Thymus (tissue), 14 donors: ENCODE measurements around the gene SEPTIN3. TPM values are rescaled to one million over a fixed set of nuclear protein-coding genes. Genes with fewer than 3 reads are reported as not detected.
A peak's percentile ranks its signal among the peaks of the same experiment; 100 is the strongest.

ENCODE experiments used
- DNase-seq, 9 donors: peaks; one replicate each; pipeline ENCODE4 v3.0.0-alpha.2; 2013; ENCODE audit warnings: low spot score in 9 of 9, low read depth in 6 of 9, missing footprints in 1 of 9
- H3K27ac ChIP-seq, 2 donors: one replicate each; pipeline ENCODE4 v1.5.1; 2013; ENCODE audit warnings: control low read depth in 1 of 2, low read depth in 1 of 2, low read length in 1 of 2, mild to moderate bottlenecking in 1 of 2, moderate library complexity in 1 of 2
- H3K27me3 ChIP-seq, 2 donors: one replicate each; pipeline ENCODE4 v1.5.1; 2013; ENCODE audit warnings: low read length in 1 of 2; ENCODE audit not compliant: control insufficient read depth in 2 of 2, insufficient read depth in 1 of 2
- H3K36me3 ChIP-seq, 2 donors: one replicate each; pipeline ENCODE4 v1.5.1; 2013; ENCODE audit warnings: low read length in 1 of 2, mild to moderate bottlenecking in 1 of 2, moderate library complexity in 1 of 2; ENCODE audit not compliant: control insufficient read depth in 2 of 2, insufficient read depth in 2 of 2
- H3K4me1 ChIP-seq, 2 donors: one replicate each; pipeline ENCODE4 v1.5.1; 2013; ENCODE audit warnings: low read length in 2 of 2; ENCODE audit not compliant: control insufficient read depth in 2 of 2, insufficient read depth in 2 of 2
- H3K4me3 ChIP-seq, 2 donors: one replicate each; pipeline ENCODE4 v1.5.1; 2013; ENCODE audit warnings: low read length in 2 of 2, control low read depth in 1 of 2, mild to moderate bottlenecking in 1 of 2
- H3K9me3 ChIP-seq, 2 donors: one replicate each; pipeline ENCODE4 v1.5.1; 2013; ENCODE audit warnings: low read length in 1 of 2, mild to moderate bottlenecking in 1 of 2; ENCODE audit not compliant: control insufficient read depth in 2 of 2, insufficient read depth in 1 of 2
- WGBS: extraction: QIAGEN DNeasy Blood & Tissue Kit; methylation state at CpG from one replicate; pipeline ENCODE4 v1.1.7; 2013; 5-methylcytosine and 5-hydroxymethylcytosine counted together
- long read RNA-seq, 10 donors: transcript quantifications; one replicate each; lab custom pipeline, GENCODE V29; 2026
- polyA plus RNA-seq: library from polyadenylated mRNA; stranded (reverse); fragments of 200-250 nt; gene quantifications from one replicate; pipeline ENCODE4 v1.2.3, GENCODE V29; 2013
- total RNA-seq: library from RNA; stranded (reverse); fragments of 120-200 nt; gene quantifications from one replicate; pipeline ENCODE4 v1.2.4, GENCODE V29; 2013
- donor health status: healthy.

SEPTIN3 gene, protein sequence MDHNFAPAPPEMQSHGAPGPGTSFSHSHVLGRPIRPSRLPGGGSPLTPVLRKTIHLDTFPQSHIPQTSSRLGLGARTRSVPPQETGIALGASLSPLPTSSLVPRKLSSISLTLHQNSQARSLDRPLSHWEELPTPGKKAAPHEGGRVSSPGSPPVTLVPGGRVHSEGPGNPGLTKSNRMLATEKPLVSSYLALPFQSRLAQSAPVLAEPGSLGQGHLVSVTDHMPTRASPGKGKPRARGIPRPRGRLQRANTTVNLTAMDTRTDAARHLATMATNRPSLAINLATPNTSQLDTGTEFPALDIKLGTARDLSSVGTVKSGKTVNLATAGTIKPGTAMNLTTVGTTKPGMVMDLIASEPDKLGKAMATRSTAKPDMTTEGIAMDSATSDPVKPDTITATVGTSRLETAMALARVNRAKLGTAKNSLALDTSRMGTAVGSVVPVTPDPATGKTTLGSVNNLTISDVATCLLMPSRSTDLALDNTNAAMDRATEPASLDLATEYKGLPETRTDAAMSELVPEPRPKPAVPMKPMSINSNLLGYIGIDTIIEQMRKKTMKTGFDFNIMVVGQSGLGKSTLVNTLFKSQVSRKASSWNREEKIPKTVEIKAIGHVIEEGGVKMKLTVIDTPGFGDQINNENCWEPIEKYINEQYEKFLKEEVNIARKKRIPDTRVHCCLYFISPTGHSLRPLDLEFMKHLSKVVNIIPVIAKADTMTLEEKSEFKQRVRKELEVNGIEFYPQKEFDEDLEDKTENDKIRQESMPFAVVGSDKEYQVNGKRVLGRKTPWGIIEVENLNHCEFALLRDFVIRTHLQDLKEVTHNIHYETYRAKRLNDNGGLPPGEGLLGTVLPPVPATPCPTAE
- 0.90 TPM for total RNA-seq
- polyA plus RNA-seq = 1.2 TPM
- long read RNA-seq, donor 1 = 0 reads
- long read RNA-seq, donor 2 = 0 reads
- long read RNA-seq, donor 3 = 0 reads
- long read RNA-seq, donor 4 = 0 reads
- long read RNA-seq, donor 5 = 0 reads
- long read RNA-seq, donor 6 = 0 reads
- long read RNA-seq, donor 7 = 0 reads
- long read RNA-seq, donor 8 = 0 reads
- long read RNA-seq, donor 9 = 0 reads
- long read RNA-seq, donor 10 = 0 reads

DNA sequence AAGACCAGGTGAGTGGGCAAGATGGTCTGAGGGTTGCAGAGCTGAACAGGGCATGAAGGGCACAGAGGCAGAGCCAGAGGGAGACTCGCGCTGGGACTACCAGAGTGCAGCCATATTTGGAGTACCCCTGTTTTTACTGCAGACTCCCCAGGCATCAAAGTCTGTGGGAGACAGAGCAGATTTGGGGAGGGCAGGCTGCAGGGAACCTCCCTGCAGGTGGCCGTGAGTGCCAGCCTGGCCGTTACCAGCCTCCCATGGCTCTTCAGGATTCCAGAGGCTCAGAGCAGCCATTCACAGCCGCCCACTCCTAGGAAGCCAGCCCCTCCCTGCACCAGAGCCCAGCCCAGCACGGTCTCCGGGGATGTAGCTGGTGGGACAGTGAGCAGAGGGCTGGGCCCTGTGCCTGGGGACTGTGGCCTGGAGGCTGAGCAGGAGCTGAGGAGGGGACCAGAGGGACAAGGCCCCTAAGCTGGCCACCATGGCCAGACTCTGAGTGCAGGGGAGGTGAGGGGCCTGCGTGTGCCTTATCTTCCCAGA, at the start of gene SEPTIN3:
SEPTIN3 (plus strand) TSS at position 334 of the 537 bp plus-strand sequence. CDS start 2,050 bp downstream, outside the sequence.
- H3K36me3 ChIP-seq = no peaks in the 10 kb centered on the region
- 96% methylated on average over 8 of the region's 8 CpGs for WGBS
- no peaks in the 10 kb centered on the region for H3K4me1 ChIP-seq
- H3K27me3 ChIP-seq = peaks cover 0 to 31% of the 10 kb centered on the region in 2 donors
- H3K4me3 ChIP-seq = no peak within 1 kb of the TSS
- H3K27ac ChIP-seq = no peak within 1 kb of the TSS
- H3K9me3 ChIP-seq = no peaks in the 10 kb centered on the region
- DNase-seq = no peak

- no peak overlapping the region for H3K27ac ChIP-seq
Observed at GRCh38 chr22:41920271-41920976, 48.8 kb upstream of the SEPTIN3 start.

GRCh38 chr22:41922328-41922727, 46.9 kb upstream of the SEPTIN3 start:
- H3K4me3 ChIP-seq = no peak overlapping the region
- H3K36me3 ChIP-seq = no peaks in the 10 kb centered on the region
- H3K9me3 ChIP-seq = peaks cover 0 to 9% of the 10 kb centered on the region in 2 donors
- no peak for DNase-seq
- no peak overlapping the region for H3K27ac ChIP-seq
- peaks cover 46 to 79% of the 10 kb centered on the region in 2 donors for H3K27me3 ChIP-seq
- WGBS = 62% methylated on average over 5 of the region's 5 CpGs
- H3K4me1 ChIP-seq = peaks cover 8 to 43% of the 10 kb centered on the region in 2 donors

More at GRCh38 chr22:41920271-41920976, 48.8 kb upstream of the SEPTIN3 start:
- Histone ChIP-seq H3K36me3 (no peaks in the 10 kb centered on the region), H3K27me3 (peaks cover 46 to 80% of the 10 kb centered on the region in 2 donors), H3K9me3 (peaks cover 0 to 9% of the 10 kb centered on the region in 2 donors), H3K4me1 (peaks cover 8 to 32% of the 10 kb centered on the region in 2 donors), H3K4me3 (peak overlapping the region in 1 of 2 donors; percentile 51)
- 53% methylated on average over 21 of the region's 21 CpGs for WGBS
- DNase-seq = no peak

GRCh38 chr22:41922940-41923594, 46.2 kb upstream of the SEPTIN3 start:
- 96% methylated on average over 4 of the region's 4 CpGs for WGBS
- peaks cover 0 to 7% of the 10 kb centered on the region in 2 donors for H3K9me3 ChIP-seq
- DNase-seq = no peak
- peaks cover 8 to 42% of the 10 kb centered on the region in 2 donors for H3K4me1 ChIP-seq
- H3K4me3 ChIP-seq = no peak overlapping the region
- H3K36me3 ChIP-seq = no peaks in the 10 kb centered on the region
- no peak overlapping the region for H3K27ac ChIP-seq
- H3K27me3 ChIP-seq = peaks cover 41 to 79% of the 10 kb centered on the region in 2 donors

DNA sequence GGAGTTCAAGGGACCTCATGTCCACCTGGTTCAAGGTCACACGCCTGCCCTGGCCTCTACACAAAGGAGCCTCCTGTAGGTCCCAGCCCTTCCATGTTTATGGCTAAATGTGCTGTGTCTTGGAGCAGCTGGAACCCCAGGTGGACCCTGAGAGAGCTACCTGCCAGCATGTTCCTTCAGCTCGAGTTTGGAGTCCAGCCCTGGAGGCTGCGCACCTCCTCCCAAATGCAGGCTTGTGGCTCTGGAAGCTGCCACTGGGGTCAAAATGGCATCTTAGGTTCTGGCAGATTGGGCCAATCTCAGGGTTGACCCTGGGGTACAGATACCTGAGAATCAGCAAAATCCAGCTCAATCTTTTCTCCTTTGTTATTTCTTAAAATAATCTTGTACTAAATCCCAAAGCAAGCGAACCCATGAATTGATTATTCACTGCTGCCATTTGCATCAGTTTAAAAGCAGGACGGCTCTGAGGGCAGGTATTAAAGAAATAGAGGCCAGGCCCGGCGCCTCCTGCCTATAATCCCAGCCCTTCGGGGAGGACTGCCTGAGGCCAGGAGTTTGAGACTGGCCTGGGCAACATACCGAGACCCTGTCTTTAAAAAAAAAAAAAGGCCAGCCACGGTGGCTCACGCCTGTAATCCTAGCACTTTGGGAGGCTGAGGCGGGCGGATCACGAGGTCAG, 45.5 kb upstream of the SEPTIN3 start:
- 96% methylated on average over 14 of the region's 14 CpGs for WGBS

GRCh38 chr22:41925783-41926460, 43.3 kb upstream of the SEPTIN3 start:
- Histone ChIP-seq H3K9me3 (peaks cover 0 to 5% of the 10 kb centered on the region in 2 donors), H3K4me1 (peaks cover 2 to 30% of the 10 kb centered on the region in 2 donors), H3K36me3 (no peaks in the 10 kb centered on the region), H3K27me3 (peaks cover 21 to 60% of the 10 kb centered on the region in 2 donors), H3K4me3 (peak overlapping the region; percentile 13 to 53), H3K27ac (no peak overlapping the region)
- 5% methylated on average over 45 of the region's 48 CpGs for WGBS
- peak in 4 of 9 donors; percentile 53 to 74 (median 62) for DNase-seq

More for the DNA sequence above, 45.5 kb upstream of the SEPTIN3 start:
- H3K27me3 ChIP-seq = peaks cover 35 to 79% of the 10 kb centered on the region in 2 donors
- H3K36me3 ChIP-seq = no peaks in the 10 kb centered on the region
- H3K27ac ChIP-seq = no peak overlapping the region
- no peak for DNase-seq
- H3K9me3 ChIP-seq = peaks cover 0 to 4% of the 10 kb centered on the region in 2 donors
- peaks cover 9 to 42% of the 10 kb centered on the region in 2 donors for H3K4me1 ChIP-seq
- H3K4me3 ChIP-seq = no peak overlapping the region

GRCh38 chr22:41927813-41928212, 41.4 kb upstream of the SEPTIN3 start:
- peaks cover 0 to 3% of the 10 kb centered on the region in 2 donors for H3K9me3 ChIP-seq
- H3K27ac ChIP-seq = no peak overlapping the region
- peaks cover 2 to 30% of the 10 kb centered on the region in 2 donors for H3K4me1 ChIP-seq
- 92% methylated on average over 6 of the region's 6 CpGs for WGBS
- DNase-seq = no peak
- peaks cover 3% of the 10 kb centered on the region in 2 donors for H3K36me3 ChIP-seq
- peaks cover 21 to 57% of the 10 kb centered on the region in 2 donors for H3K27me3 ChIP-seq
- H3K4me3 ChIP-seq = no peak overlapping the region
